GM19372 (cell line): ENCODE results near the gene PDCD1LG2.
A peak's percentile ranks its signal among the peaks of the same experiment; 100 is the strongest.

Source experiments
- ATAC-seq: cut with Tn5 transposase; IDR thresholded peaks from one replicate; pipeline ENCODE4 v1.9.1; 2021; ENCODE audit warnings: mild to moderate bottlenecking, low read depth, moderate library complexity; ENCODE audit not compliant: unreplicated experiment

Gene PDCD1LG2

GRCh38 chr9:5518937-5519319 is 8.6 kb downstream of the PDCD1LG2 start:
- no peak for ATAC-seq

- no peak for ATAC-seq
Observed at GRCh38 chr9:5524090-5524489, 13.8 kb downstream of the PDCD1LG2 start.

- peak; percentile 46 for ATAC-seq
Observed at GRCh38 chr9:5529683-5530221, 19.4 kb downstream of the PDCD1LG2 start.

GRCh38 chr9:5531101-5531882 is 21.0 kb downstream of the PDCD1LG2 start:
- ATAC-seq, result no peak

GRCh38 chr9:5532306-5532705 is 22.0 kb downstream of the PDCD1LG2 start:
- no peak for ATAC-seq

GRCh38 chr9:5532790-5533189 is 22.5 kb downstream of the PDCD1LG2 start:
- no peak for ATAC-seq

GRCh38 chr9:5536684-5537083 is 26.4 kb downstream of the PDCD1LG2 start:
- no peak for ATAC-seq

- no peak for ATAC-seq
Observed at GRCh38 chr9:5543875-5544702, 33.8 kb downstream of the PDCD1LG2 start.

GRCh38 chr9:5549658-5550650 is 39.6 kb downstream of the PDCD1LG2 start:
- no peak for ATAC-seq

GRCh38 chr9:5551368-5552150 is 41.2 kb downstream of the PDCD1LG2 start:
- ATAC-seq, result no peak

- no peak for ATAC-seq
Observed at GRCh38 chr9:5552301-5552700, 42.0 kb downstream of the PDCD1LG2 start.

- no peak for ATAC-seq
Observed at GRCh38 chr9:5553211-5553610, 42.9 kb downstream of the PDCD1LG2 start.

GRCh38 chr9:5554254-5554653 is 43.9 kb downstream of the PDCD1LG2 start:
- peak; percentile 54 for ATAC-seq

GRCh38 chr9:5556101-5556705 is 45.9 kb downstream of the PDCD1LG2 start:
- ATAC-seq, result no peak

- ATAC-seq, result peak; percentile 71
Observed at GRCh38 chr9:5557606-5558587, 47.6 kb downstream of the PDCD1LG2 start.

GRCh38 chr9:5559659-5560058 is 49.3 kb downstream of the PDCD1LG2 start:
- no peak for ATAC-seq

- ATAC-seq, result no peak
Observed at GRCh38 chr9:5560443-5561100, 50.2 kb downstream of the PDCD1LG2 start.
